Heart right ventricle (tissue), 16 donors: ENCODE measurements around the gene DYRK2. TPM values are rescaled to one million over a fixed set of nuclear protein-coding genes. Genes with fewer than 3 reads are reported as not detected.
A peak's percentile ranks its signal among the peaks of the same experiment; 100 is the strongest.

Experiments
- ATAC-seq, 8 donors: fragments of 200-7000 bp; cut with Tn5 transposase; one replicate each; pipeline ENCODE4 v1.9.1; 2020; ENCODE audit warnings: mild to moderate bottlenecking in 8 of 8, moderate library complexity in 8 of 8, moderate number of reproducible peaks in 1 of 8
- DNase-seq, 2 donors: peaks; one replicate each; pipeline ENCODE4 v3.0.0-alpha.2; 2020
- H3K27ac ChIP-seq, 10 donors: fragments of 200-600 bp; sonication (generic) in 2 of 10; one replicate each; pipeline versions ENCODE4 v1.5.0 to v1.8.0; 2020 to 2022; ENCODE audit warnings: mild to moderate bottlenecking in 3 of 10
- H3K27me3 ChIP-seq, 7 donors: fragments of 200-600 bp; one replicate each; pipeline ENCODE4 v1.8.0; 2021 to 2022; ENCODE audit warnings: mild to moderate bottlenecking in 2 of 7
- H3K36me3 ChIP-seq, 9 donors: fragments of 200-600 bp; sonication (generic) in 1 of 9; one replicate each; pipeline versions ENCODE4 v1.5.0 to v1.8.0; 2020 to 2022; ENCODE audit warnings: mild to moderate bottlenecking in 2 of 9
- H3K4me1 ChIP-seq, 9 donors: fragments of 200-600 bp; sonication (generic) in 1 of 9; one replicate each; pipeline versions ENCODE4 v1.5.0 to v1.8.0; 2020 to 2022; ENCODE audit warnings: mild to moderate bottlenecking in 4 of 9
- H3K4me3 ChIP-seq, 10 donors: fragments of 200-600 bp; sonication (generic) in 2 of 10; one replicate each; pipeline versions ENCODE4 v1.5.0 to v1.8.0; 2020 to 2022; ENCODE audit warnings: mild to moderate bottlenecking in 7 of 10, moderate library complexity in 2 of 10
- H3K9me3 ChIP-seq, 11 donors: fragments of 200-600 bp in 10 of 11; sonication (generic) in 2 of 11; one replicate each; pipeline versions ENCODE4 v1.5.0 to v1.8.0; 2013 to 2022; ENCODE audit warnings: mild to moderate bottlenecking in 2 of 11, control low read depth in 1 of 11, moderate library complexity in 1 of 11
- CTCF ChIP-seq, 9 donors: fragments of 200-600 bp; sonication (generic) in 2 of 9; IDR thresholded peaks; one replicate each; pipeline versions ENCODE4 v1.5.0 to v1.8.0; 2021 to 2022; ENCODE audit warnings: antibody characterized with exemption in 9 of 9, mild to moderate bottlenecking in 5 of 9, moderate library complexity in 1 of 9
- WGBS, 2 donors: extraction: QIAGEN DNeasy Blood & Tissue Kit; methylation state at CpG; one replicate each; pipeline ENCODE4 v1.1.7; 2013; ENCODE audit warnings: inconsistent platforms in 1 of 2; 5-methylcytosine and 5-hydroxymethylcytosine counted together
- intact Hi-C, 10 donors: fragments of 100-400 bp; cut with DNase I; formaldehyde crosslinking; loops; one replicate each; pipeline versions ENCODE4 v1.11.1 to v1.14.2; 2022
- polyA plus RNA-seq, 2 donors: library from polyadenylated mRNA; stranded (reverse); fragments of 200-250 nt; gene quantifications; one replicate each; pipeline ENCODE4 v1.2.3, GENCODE V29; 2013
- total RNA-seq, 10 donors: library from RNA; stranded (reverse); fragmentation: NEBNext Ultra II Directional in 3 of 10; extraction: Animal tissue kit (Norgen Biotek cat#: 25700) in 3 of 10; gene quantifications; one replicate each; pipeline versions ENCODE4 v1.2.1 to v1.2.4, GENCODE V29; 2021 to 2023
- donor health status: Arrhythmogenic right ventricular cardiomyopathy.
- donor health status: ischemic (EF 13 %, LVEDD 7.1; RV severe dilation, severe dysfunction).
- donor health status: healthy with polysubstance abuse.
- donor health status: DM: no; HTN: yes; CAD: no.
- donor health status: DM: no; HTN: no; CAD: no.
- donor health status: ischemic (EF 25% LVEDD 6.9; RV normal size, moderate dysfunction).
- donor health status: ischemic (EF 25% LVEDD 5.7; RV mildly dilated, moderate dysfunction).
- donor health status: healthy.
- donor health status: DM: yes; HTN: yes; CAD: no.
- donor health status: Ischemic cardiomyopathy.
- donor health status: ischemic (EF 35%, LVEDD 5.7; RV mildly dilated, moderate dysfunction).
- donor health status: nonischemic (EF 11% LVEDD 7.7; RV severe dilation, severe dysfunction).
- donor health status: DM: yes; HTN: yes; CAD: no.
- donor health status: PGD.
- donor health status: ischemic (EF 29% LVEDD 5.4; RV normal size, mild dysfunction).
- donor health status: nonischemic (EF 23%, LVEDD 6.1; RV moderate dilation, normal function).

DYRK2 gene
- total and polyA plus RNA-seq, 12 donors: 6.4 to 55.8 (median 41.9) TPM

GRCh38 chr12:67625004-67625403 lies 23.5 kb upstream of the DYRK2 start:
- no peaks in the 10 kb centered on the region for H3K27me3 ChIP-seq
- no peak for DNase-seq
- no peak overlapping the region for H3K4me3 ChIP-seq
- no peak overlapping the region for H3K27ac ChIP-seq
- H3K36me3 ChIP-seq: no peaks in the 10 kb centered on the region
- no peak for ATAC-seq
- intact Hi-C loops: loop anchor here in 1 of 10 donors (10.0 kb wide), 1 partner anchor 270 kb away; no protein-coding TSS in a partner anchor
- no peak for TF ChIP-seq CTCF (IDR thresholded peaks at IDR 0.05)
- peaks cover 0 to 5% (median 0%) of the 10 kb centered on the region in 9 donors for H3K4me1 ChIP-seq
- WGBS, 2 donors: 67 to 69% methylated on average over 1 of the region's 1 CpG
- H3K9me3 ChIP-seq: no peaks in the 10 kb centered on the region

GRCh38 chr12:67626156-67626555 lies 22.4 kb upstream of the DYRK2 start:
- intact Hi-C loops: loop anchor here in 1 of 10 donors (10.0 kb wide), 1 partner anchor 271 kb away; no protein-coding TSS in a partner anchor
- 96 to 99% methylated on average over 2 of the region's 2 CpGs for WGBS, 2 donors
- no peak for TF ChIP-seq CTCF (IDR thresholded peaks at IDR 0.05)
- Histone ChIP-seq H3K4me3 (no peak overlapping the region), H3K4me1 (peaks cover 0 to 17% (median 5%) of the 10 kb centered on the region in 9 donors), H3K27me3 (no peaks in the 10 kb centered on the region), H3K36me3 (no peaks in the 10 kb centered on the region), H3K27ac (no peak overlapping the region), H3K9me3 (no peaks in the 10 kb centered on the region)
- DNase-seq (no peak), ATAC-seq (no peak)

GRCh38 chr12:67630373-67631088 lies 18.0 kb upstream of the DYRK2 start:
- Histone ChIP-seq H3K36me3 (no peaks in the 10 kb centered on the region), H3K27ac (peak overlapping the region in 2 of 10 donors; percentile 13 to 74), H3K4me1 (peaks cover 0 to 41% (median 6%) of the 10 kb centered on the region in 9 donors), H3K27me3 (no peaks in the 10 kb centered on the region), H3K4me3 (no peak overlapping the region), H3K9me3 (no peaks in the 10 kb centered on the region)
- WGBS, 2 donors: 53 to 58% methylated on average over 7 of the region's 7 CpGs
- TF ChIP-seq CTCF (IDR thresholded peaks at IDR 0.05): peak in 2 of 9 donors; percentile 15 to 27
- ATAC-seq (peak in 7 of 8 donors; percentile 70 to 80 (median 77)), DNase-seq (peak in 1 of 2 donors; percentile 21)
- intact Hi-C loops: no loop called here

GRCh38 chr12:67632005-67632404 lies 16.5 kb upstream of the DYRK2 start:
- no peaks in the 10 kb centered on the region for H3K27me3 ChIP-seq
- no peak overlapping the region for H3K27ac ChIP-seq
- intact Hi-C loops: no loop called here
- WGBS, 2 donors: 58 to 64% methylated on average over 3 of the region's 3 CpGs
- H3K4me3 ChIP-seq: no peak overlapping the region
- peaks cover 0 to 41% (median 6%) of the 10 kb centered on the region in 9 donors for H3K4me1 ChIP-seq
- TF ChIP-seq CTCF (IDR thresholded peaks at IDR 0.05): no peak
- ATAC-seq (no peak), DNase-seq (no peak)
- H3K36me3 ChIP-seq: no peaks in the 10 kb centered on the region
- H3K9me3 ChIP-seq: no peaks in the 10 kb centered on the region
